Hepatocyte (in vitro differentiated cells): Measurements from ENCODE around the gene FARP1. TPM values are rescaled to one million over a fixed set of nuclear protein-coding genes. Genes with fewer than 3 reads are reported as not detected.

Experiments used
- DNase-seq: peaks from one replicate; pipeline ENCODE4 v3.0.0-alpha.2; 2016; ENCODE audit warnings: low spot score
- H2AFZ ChIP-seq: fragments of 200-600 bp; sonication (generic); 2 replicates; pipeline ENCODE4 v1.6.0; 2016; ENCODE audit warnings: antibody characterized with exemption, mild to moderate bottlenecking
- H3K27ac ChIP-seq: fragments of 200-600 bp; sonication (generic); 2 replicates; pipeline ENCODE4 v1.5.1; 2016; ENCODE audit warnings: mild to moderate bottlenecking
- H3K27me3 ChIP-seq: fragments of 200-600 bp; sonication (generic); 2 replicates; pipeline ENCODE4 v1.6.1; 2016
- H3K36me3 ChIP-seq: fragments of 200-600 bp; sonication (generic); replicated peaks from 2 replicates; pipeline ENCODE4 v1.5.1; 2016; ENCODE audit warnings: low read depth; ENCODE audit not compliant: insufficient read depth
- H3K4me1 ChIP-seq: fragments of 200-600 bp; sonication (generic); 2 replicates; pipeline ENCODE4 v1.5.1; 2016; ENCODE audit warnings: mild to moderate bottlenecking, moderate library complexity; ENCODE audit not compliant: insufficient read depth
- H3K4me2 ChIP-seq: fragments of 200-600 bp; sonication (generic); 2 replicates; pipeline ENCODE4 v1.6.0; 2016
- H3K4me3 ChIP-seq: fragments of 200-600 bp; sonication (generic); 2 replicates; pipeline ENCODE4 v1.5.1; 2016; ENCODE audit warnings: mild to moderate bottlenecking
- H3K79me2 ChIP-seq: fragments of 200-600 bp; sonication (generic); 2 replicates; pipeline ENCODE4 v1.6.0; 2017; ENCODE audit warnings: mild to moderate bottlenecking
- H3K9me2 ChIP-seq: fragments of 200-600 bp; sonication (generic); replicated peaks from 2 replicates; pipeline ENCODE4 v1.6.0; 2017; ENCODE audit warnings: mild to moderate bottlenecking; ENCODE audit not compliant: insufficient read depth
- H3K9me3 ChIP-seq: fragments of 200-600 bp; sonication (generic); 2 replicates; pipeline ENCODE4 v1.5.1; 2016; ENCODE audit warnings: low read depth, mild to moderate bottlenecking
- H4K20me1 ChIP-seq: fragments of 200-600 bp; sonication (generic); 2 replicates; pipeline ENCODE4 v1.6.0; 2016; ENCODE audit warnings: mild to moderate bottlenecking; ENCODE audit not compliant: insufficient read depth, poor library complexity, severe bottlenecking
- EZH2 ChIP-seq: fragments of 200-600 bp; sonication (generic); IDR thresholded peaks from 2 replicates; pipeline ENCODE4 v1.6.1; 2016; ENCODE audit warnings: antibody characterized with exemption, mild to moderate bottlenecking, borderline replicate concordance
- EZH2phosphoT487 ChIP-seq: fragments of 200-600 bp; sonication (generic); IDR thresholded peaks from one replicate; pipeline ENCODE4 v1.6.1; 2018; ENCODE audit warnings: antibody characterized with exemption, mild to moderate bottlenecking, low read depth, moderate library complexity; ENCODE audit not compliant: unreplicated experiment, severe bottlenecking
- WGBS: methylation state at CpG from one replicate; pipeline ENCODE4 v1.1.6; 2016; ENCODE audit warnings: low lambda C conversion rate; ENCODE audit errors: missing lambda C conversion rate; 5-methylcytosine and 5-hydroxymethylcytosine counted together
- polyA plus RNA-seq: library from polyadenylated mRNA; unstranded; fragments of >200 nt; fragmentation: Nextera tagmentation; extraction: Ambion mirVana; gene quantifications from 2 replicates; pipeline ENCODE4 v1.2.1, GENCODE V29; 2016
- total RNA-seq: library from RNA; depleted of rRNA; stranded (reverse); fragments of >200 nt; gene quantifications from 2 replicates; pipeline ENCODE4 v1.2.3, GENCODE V29; 2014
- TF ChIP-seq, protein P1 (sequence below): fragments of 200-600 bp; sonication (generic); IDR thresholded peaks from 2 replicates; pipeline ENCODE4 v1.5.1; 2016; ENCODE audit warnings: antibody characterized with exemption, mild to moderate bottlenecking; ENCODE audit not compliant: poor library complexity

The FARP1 gene
- total and polyA plus RNA-seq, 2 experiments from 2014 or later = 35.5 to 68.7 TPM

DNA sequence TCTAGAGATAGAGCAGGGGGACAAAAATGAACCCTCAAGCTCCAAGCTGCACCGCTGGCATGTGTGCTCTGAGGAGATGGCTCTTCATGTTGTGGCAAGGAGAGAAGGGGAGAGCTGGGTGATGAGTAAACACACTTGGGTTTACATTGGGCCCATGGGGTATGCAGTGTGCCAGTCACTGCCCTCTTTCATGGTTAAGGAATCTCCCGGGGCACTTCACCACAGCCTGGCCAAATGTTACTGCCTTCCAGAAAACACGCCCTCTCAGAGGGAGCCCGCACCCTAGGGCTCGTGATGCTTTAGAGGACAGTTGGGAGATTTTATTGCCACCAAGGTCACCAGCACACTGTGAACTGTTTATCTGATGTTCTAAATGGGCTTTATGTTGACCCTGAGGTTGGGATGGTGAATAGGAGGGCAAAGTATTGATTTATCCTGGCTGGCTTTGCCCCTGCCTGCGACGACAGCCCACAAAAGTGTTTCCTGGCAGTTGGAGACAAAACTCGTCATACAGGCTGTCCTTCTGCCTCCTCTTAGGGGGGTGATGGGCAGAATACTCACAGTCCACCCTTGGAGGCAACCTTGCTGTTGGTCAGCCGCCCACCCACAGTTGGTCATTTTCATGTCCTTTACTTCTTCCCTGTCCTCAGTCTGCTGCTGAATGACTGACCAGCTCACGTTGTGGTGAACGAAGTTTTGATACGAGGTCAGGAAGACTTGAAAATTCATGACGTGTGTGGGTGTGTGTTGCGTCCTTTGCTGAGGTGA is 277.1 kb downstream of the FARP1 start:
- Histone ChIP-seq H2AFZ (no peak overlapping the region), H3K36me3 (no peaks in the 10 kb centered on the region), H3K9me2 (no peaks in the 10 kb centered on the region), H4K20me1 (no peaks in the 10 kb centered on the region), H3K4me2 (no peak overlapping the region), H3K27me3 (no peaks in the 10 kb centered on the region), H3K79me2 (no peaks in the 10 kb centered on the region), H3K9me3 (no peaks in the 10 kb centered on the region), H3K4me1 (peaks cover 10% of the 10 kb centered on the region), H3K27ac (no peak overlapping the region), H3K4me3 (no peak overlapping the region)
- no peak for TF ChIP-seq EZH2phosphoT487
- TF ChIP-seq, protein P1, sequence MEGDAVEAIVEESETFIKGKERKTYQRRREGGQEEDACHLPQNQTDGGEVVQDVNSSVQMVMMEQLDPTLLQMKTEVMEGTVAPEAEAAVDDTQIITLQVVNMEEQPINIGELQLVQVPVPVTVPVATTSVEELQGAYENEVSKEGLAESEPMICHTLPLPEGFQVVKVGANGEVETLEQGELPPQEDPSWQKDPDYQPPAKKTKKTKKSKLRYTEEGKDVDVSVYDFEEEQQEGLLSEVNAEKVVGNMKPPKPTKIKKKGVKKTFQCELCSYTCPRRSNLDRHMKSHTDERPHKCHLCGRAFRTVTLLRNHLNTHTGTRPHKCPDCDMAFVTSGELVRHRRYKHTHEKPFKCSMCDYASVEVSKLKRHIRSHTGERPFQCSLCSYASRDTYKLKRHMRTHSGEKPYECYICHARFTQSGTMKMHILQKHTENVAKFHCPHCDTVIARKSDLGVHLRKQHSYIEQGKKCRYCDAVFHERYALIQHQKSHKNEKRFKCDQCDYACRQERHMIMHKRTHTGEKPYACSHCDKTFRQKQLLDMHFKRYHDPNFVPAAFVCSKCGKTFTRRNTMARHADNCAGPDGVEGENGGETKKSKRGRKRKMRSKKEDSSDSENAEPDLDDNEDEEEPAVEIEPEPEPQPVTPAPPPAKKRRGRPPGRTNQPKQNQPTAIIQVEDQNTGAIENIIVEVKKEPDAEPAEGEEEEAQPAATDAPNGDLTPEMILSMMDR = no peak
- TF ChIP-seq EZH2 = no peak
- 94% methylated on average over 14 of the region's 14 CpGs for WGBS
- DNase-seq = no peak

DNA sequence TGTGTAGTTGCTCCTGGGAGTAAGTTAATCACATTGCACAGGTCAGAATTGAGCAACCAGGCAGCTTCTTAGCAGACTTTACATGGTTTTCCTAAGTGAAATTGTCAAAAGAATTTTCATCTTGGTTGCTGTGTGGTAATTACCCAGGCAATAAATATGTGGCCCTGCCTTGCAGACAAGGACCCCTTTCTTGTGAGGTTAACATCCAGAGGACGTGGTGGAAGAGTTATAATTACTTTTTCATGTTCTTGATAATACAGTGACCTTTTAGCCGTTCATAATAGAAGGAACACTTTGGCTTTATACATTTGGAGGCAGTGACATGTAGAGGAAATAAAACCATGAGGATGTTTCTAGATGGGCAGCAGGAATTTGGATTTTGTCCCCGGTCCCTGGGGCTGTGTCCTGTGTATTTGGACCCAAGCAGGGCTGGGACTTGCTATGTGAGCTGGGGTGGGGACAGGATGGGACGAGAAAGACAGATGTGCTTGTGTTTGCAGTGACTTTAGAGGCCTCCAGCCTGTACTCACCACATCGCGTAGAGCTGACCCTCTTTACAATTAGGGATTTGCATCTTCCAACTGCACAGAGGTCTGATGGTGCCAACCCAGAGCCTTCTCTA is 277.8 kb downstream of the FARP1 start:
- no peak for DNase-seq
- 90% methylated on average over 6 of the region's 6 CpGs for WGBS
- Histone ChIP-seq H4K20me1 (no peaks in the 10 kb centered on the region), H3K9me2 (no peaks in the 10 kb centered on the region), H3K27me3 (no peaks in the 10 kb centered on the region), H3K4me3 (no peak overlapping the region), H2AFZ (no peak overlapping the region), H3K4me2 (no peak overlapping the region), H3K36me3 (no peaks in the 10 kb centered on the region), H3K4me1 (peaks cover 9% of the 10 kb centered on the region), H3K79me2 (no peaks in the 10 kb centered on the region), H3K9me3 (no peaks in the 10 kb centered on the region), H3K27ac (no peak overlapping the region)
- TF ChIP-seq EZH2phosphoT487 = no peak
- TF ChIP-seq, protein P1 = no peak
- no peak for TF ChIP-seq EZH2

DNA sequence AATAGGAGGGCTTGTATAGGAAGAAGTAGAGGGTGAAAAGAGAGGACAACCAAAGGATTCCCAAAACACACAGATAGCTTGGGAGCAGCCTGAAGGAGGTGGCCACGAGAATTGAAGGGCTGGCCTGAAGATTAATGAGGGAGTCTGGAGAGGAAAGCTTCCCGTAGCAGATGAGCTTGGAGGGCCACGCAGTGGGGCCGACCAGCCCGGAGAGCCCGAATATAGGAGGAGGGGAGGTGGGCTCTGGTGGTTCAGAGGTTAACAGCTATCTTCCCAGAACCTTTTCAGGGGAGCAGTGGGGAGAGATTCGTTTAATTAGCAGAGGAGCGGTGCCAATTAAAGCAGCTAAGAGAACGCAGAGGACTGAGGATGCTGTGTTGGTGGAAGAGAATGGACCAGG is 279.2 kb downstream of the FARP1 start:
- Histone ChIP-seq H3K36me3 (no peaks in the 10 kb centered on the region), H3K27me3 (no peaks in the 10 kb centered on the region), H3K4me3 (no peak overlapping the region), H4K20me1 (no peaks in the 10 kb centered on the region), H3K9me2 (no peaks in the 10 kb centered on the region), H3K9me3 (no peaks in the 10 kb centered on the region), H3K79me2 (no peaks in the 10 kb centered on the region), H3K4me2 (no peak overlapping the region), H3K4me1 (peaks cover under 1% of the 10 kb centered on the region), H2AFZ (no peak overlapping the region), H3K27ac (no peak overlapping the region)
- 96% methylated on average over 9 of the region's 9 CpGs for WGBS
- TF ChIP-seq EZH2 = no peak
- TF ChIP-seq, protein P1 = no peak
- TF ChIP-seq EZH2phosphoT487 = no peak
- DNase-seq = no peak
